Spleen (tissue), 11 donors: Measurements from ENCODE around the gene EFCAB12. TPM values are rescaled to one million over a fixed set of nuclear protein-coding genes. Genes with fewer than 3 reads are reported as not detected.
"Not testable (repeated sequence)": the region's sequence is repeated elsewhere in the genome, so short reads cannot be mapped to it uniquely, and the experiment has no call there.

Experiments
- DNase-seq: peaks from one replicate; pipeline ENCODE4 v3.0.0-alpha.2; 2020
- H3K27ac ChIP-seq, 8 donors: fragments of 200-600 bp; sonication (generic) in 7 of 8; 1 replicate in 4 of 8; 2 replicates in 4 of 8; pipeline versions ENCODE4 v1.5.0 to v1.8.0; 2016 to 2021; ENCODE audit warnings: inconsistent platforms in 4 of 8, mild to moderate bottlenecking in 4 of 8, moderate library complexity in 1 of 8
- H3K27me3 ChIP-seq, 7 donors: fragments of 200-600 bp; sonication (generic) in 6 of 7; replicated peaks in 1 of 7; 1 replicate in 4 of 7; 2 replicates in 3 of 7; pipeline versions ENCODE4 v1.5.0 to v1.8.0; 2016 to 2021; ENCODE audit warnings: inconsistent platforms in 3 of 7, mild to moderate bottlenecking in 1 of 7
- H3K36me3 ChIP-seq, 6 donors: fragments of 200-600 bp; sonication (generic) in 5 of 6; 1 replicate in 4 of 6; 2 replicates in 2 of 6; pipeline versions ENCODE4 v1.5.0 to v1.8.0; 2016 to 2021; ENCODE audit warnings: inconsistent platforms in 2 of 6
- H3K4me1 ChIP-seq, 6 donors: fragments of 200-600 bp; sonication (generic) in 5 of 6; 1 replicate in 3 of 6; 2 replicates in 3 of 6; pipeline versions ENCODE4 v1.5.0 to v1.8.0; 2016 to 2021; ENCODE audit warnings: inconsistent platforms in 3 of 6
- H3K4me3 ChIP-seq, 8 donors: fragments of 200-600 bp; sonication (generic) in 7 of 8; 1 replicate in 4 of 8; 2 replicates in 4 of 8; pipeline versions ENCODE4 v1.5.0 to v1.8.0; 2016 to 2021; ENCODE audit warnings: inconsistent platforms in 4 of 8, mild to moderate bottlenecking in 4 of 8, moderate library complexity in 2 of 8
- H3K9me3 ChIP-seq, 8 donors: fragments of 200-600 bp; sonication (generic) in 7 of 8; 1 replicate in 4 of 8; 2 replicates in 4 of 8; pipeline versions ENCODE4 v1.5.0 to v1.8.0; 2016 to 2021; ENCODE audit warnings: inconsistent platforms in 4 of 8
- POLR2A ChIP-seq, 3 donors: fragments of 450-650 bp; IDR thresholded peaks; one replicate each; pipeline ENCODE4 v1.5.1; 2017; ENCODE audit warnings: antibody characterized with exemption in 3 of 3, mild to moderate bottlenecking in 1 of 3
- POLR2AphosphoS5 ChIP-seq, 3 donors: sonication (generic); formaldehyde crosslinking; IDR thresholded peaks; one replicate each; pipeline ENCODE4 v1.5.1; 2017; ENCODE audit warnings: antibody characterized with exemption in 3 of 3
- WGBS, 5 donors: extraction: QIAGEN DNeasy Blood & Tissue Kit in 3 of 5; methylation state at CpG; one replicate each; pipeline versions ENCODE4 v1.1.5 to v1.1.7; 2013 to 2018; 5-methylcytosine and 5-hydroxymethylcytosine counted together
- intact Hi-C: fragments of 100-400 bp; cut with DNase I; formaldehyde crosslinking; loops from one replicate; pipeline ENCODE4 v1.15.0; 2023; ENCODE audit warnings: low total_unique reads
- polyA plus RNA-seq, 3 donors: library from polyadenylated mRNA; stranded (reverse); fragments of 200-250 nt; gene quantifications; one replicate each; pipeline ENCODE4 v1.2.1, GENCODE V29; 2013
- total RNA-seq, 7 donors: library from RNA; depleted of rRNA in 3 of 7; stranded (reverse); fragments of >200 nt in 3 of 7; fragmentation: NEBNext Ultra II Directional in 4 of 7; extraction: Animal tissue kit (Norgen Biotek cat#: 25700) in 4 of 7; gene quantifications; one replicate each; pipeline versions ENCODE4 v1.1.0 to v1.2.1, GENCODE V29; 2016 to 2021
- TF ChIP-seq, protein P1 (sequence below), 11 experiments: fragments of 200-600 bp in 7 of 11; fragments of 450-650 bp in 4 of 11; sonication (generic) in 4 of 11; IDR thresholded peaks in 8 of 11; conservative IDR thresholded peaks in 3 of 11; 1 replicate in 7 of 11; 2 replicates in 4 of 11; pipeline versions ENCODE4 v1.4.0 to v1.8.0; 2016 to 2021; ENCODE audit warnings: antibody characterized with exemption in 11 of 11, inconsistent platforms in 4 of 11, mild to moderate bottlenecking in 1 of 11
- donor health status: healthy with polysubstance abuse.
- donor health status: DM: no; HTN: no; CAD: no; lungs with moderate emphysema.
- donor health status: DM: no; HTN: no; CAD: no.
- donor health status: Bipolar disorder and iron deficiency.
- donor health status: healthy.
- donor health status: DM: no; HTN: no; CAD: no.
- donor health status: DM: yes; HTN: yes; CAD: no.

EFCAB12 gene
- total and polyA plus RNA-seq, 10 donors, result 0.20 to 2.1 (median 1.0) TPM

DNA sequence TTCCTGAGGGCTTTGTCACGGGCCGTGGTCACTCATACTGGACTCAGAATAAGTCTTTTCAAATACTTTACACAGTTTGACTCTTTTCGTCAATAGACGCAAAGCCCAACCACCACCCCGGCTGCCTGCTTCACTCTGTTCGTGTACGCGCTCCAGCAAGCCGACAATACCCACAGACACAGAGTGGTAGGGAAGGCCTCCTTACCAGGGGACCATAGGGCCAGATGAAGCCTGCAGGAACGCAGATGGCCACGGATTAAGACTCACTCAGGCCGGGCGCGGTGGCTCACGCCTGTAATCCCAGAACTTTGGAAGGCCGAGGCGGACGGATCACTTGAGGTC lies 29.7 kb downstream of the EFCAB12 start:
- intact Hi-C loops, result no loop called here
- peak; percentile 84 for DNase-seq
- H3K36me3 ChIP-seq, result peaks cover 0 to 34% (median 12%) of the 10 kb centered on the region in 6 donors
- no peaks in the 10 kb centered on the region for H3K9me3 ChIP-seq
- H3K4me1 ChIP-seq, result peaks cover 15 to 53% (median 29%) of the 10 kb centered on the region in 6 donors
- H3K27ac ChIP-seq, result peak overlapping the region; percentile 85 to 96 (median 94)
- peak overlapping the region; percentile 83 to 95 (median 92) for H3K4me3 ChIP-seq
- 1% methylated on average over 18 of the region's 18 CpGs for WGBS, 5 donors
- TF ChIP-seq POLR2AphosphoS5 (IDR thresholded peaks at IDR 0.05) (no peak), POLR2A (IDR thresholded peaks at IDR 0.05) (no peak)
- TF ChIP-seq, protein P1, sequence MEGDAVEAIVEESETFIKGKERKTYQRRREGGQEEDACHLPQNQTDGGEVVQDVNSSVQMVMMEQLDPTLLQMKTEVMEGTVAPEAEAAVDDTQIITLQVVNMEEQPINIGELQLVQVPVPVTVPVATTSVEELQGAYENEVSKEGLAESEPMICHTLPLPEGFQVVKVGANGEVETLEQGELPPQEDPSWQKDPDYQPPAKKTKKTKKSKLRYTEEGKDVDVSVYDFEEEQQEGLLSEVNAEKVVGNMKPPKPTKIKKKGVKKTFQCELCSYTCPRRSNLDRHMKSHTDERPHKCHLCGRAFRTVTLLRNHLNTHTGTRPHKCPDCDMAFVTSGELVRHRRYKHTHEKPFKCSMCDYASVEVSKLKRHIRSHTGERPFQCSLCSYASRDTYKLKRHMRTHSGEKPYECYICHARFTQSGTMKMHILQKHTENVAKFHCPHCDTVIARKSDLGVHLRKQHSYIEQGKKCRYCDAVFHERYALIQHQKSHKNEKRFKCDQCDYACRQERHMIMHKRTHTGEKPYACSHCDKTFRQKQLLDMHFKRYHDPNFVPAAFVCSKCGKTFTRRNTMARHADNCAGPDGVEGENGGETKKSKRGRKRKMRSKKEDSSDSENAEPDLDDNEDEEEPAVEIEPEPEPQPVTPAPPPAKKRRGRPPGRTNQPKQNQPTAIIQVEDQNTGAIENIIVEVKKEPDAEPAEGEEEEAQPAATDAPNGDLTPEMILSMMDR (IDR thresholded peaks at IDR 0.05 in 8 of 11, conservative IDR thresholded peaks at IDR 0.05 in 3 of 11), result no peak
- H3K27me3 ChIP-seq, result no peaks in the 10 kb centered on the region

DNA sequence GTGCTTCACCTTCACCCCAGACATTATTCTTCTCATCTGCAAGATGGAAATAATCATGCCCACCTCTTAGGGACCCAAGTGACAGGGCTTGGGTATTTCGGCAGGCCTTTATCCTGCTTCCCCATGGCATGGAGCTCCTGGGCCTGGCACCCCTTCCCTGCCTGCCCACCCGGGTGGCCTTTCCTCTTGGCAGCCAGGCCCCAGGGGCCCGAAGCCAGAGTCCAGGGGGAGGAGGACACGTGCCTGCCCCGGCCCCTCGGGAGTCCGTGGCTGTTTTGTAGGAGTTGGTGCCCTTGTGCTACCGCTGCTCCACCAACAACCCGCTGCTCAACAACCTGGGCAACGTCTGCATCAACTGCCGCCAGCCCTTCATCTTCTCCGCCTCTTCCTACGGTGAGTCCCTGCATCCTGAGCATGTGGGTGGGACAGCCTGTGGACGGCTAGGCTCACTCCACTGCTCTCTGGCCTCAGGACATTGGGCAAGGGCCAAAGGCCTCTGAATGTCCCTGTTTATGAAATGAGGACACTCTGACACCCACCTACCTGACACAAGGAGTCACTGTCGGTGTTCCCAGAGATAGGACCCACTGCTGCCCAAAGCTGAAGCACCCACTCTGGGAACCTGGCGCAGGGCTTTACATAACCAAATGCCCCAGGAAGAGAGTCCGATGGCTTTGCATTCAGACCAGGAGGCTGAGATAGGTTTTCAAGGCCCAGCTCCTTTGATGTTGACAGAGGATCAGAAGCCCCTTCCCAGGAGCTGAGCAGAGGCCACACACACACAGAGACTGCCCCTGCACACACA lies 34.5 kb downstream of the EFCAB12 start:
- peaks cover 0 to 82% (median 52%) of the 10 kb centered on the region in 6 donors for H3K36me3 ChIP-seq
- peaks cover 15 to 48% (median 25%) of the 10 kb centered on the region in 6 donors for H3K4me1 ChIP-seq
- intact Hi-C loops, H3K4me3 ChIP-seq, H3K27ac ChIP-seq, DNase-seq, H3K9me3 ChIP-seq, H3K27me3 ChIP-seq: not testable (repeated sequence)
- 80 to 95% (median 91%) methylated on average over 5 to 14 of the region's 17 CpGs for WGBS, 5 donors

DNA sequence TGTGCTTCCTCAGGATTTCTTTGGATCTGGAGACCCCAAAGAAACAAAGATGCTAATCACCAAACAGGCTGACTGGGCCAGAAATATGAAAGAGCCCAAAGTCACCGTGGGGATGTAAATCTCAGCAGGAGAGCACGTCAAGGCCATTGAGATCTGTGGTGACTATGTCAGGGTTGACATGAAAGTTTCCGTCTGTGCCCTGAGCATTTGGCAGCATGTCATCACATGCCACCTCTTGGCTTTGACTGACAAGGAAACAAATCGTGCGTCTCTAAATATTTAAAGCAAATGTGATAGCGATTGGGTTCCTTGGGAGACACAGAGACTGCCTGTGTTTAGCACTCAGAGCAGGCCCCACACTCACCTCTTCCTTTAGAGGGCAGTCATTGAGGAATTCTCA lies 35.2 kb downstream of the EFCAB12 start:
- intact Hi-C loops, result no loop called here
- Histone ChIP-seq H3K4me1 (peaks cover 10 to 41% (median 20%) of the 10 kb centered on the region in 6 donors), H3K36me3 (peaks cover 0 to 89% (median 54%) of the 10 kb centered on the region in 6 donors), H3K4me3 (no peak overlapping the region), H3K27me3 (no peaks in the 10 kb centered on the region), H3K9me3 (no peaks in the 10 kb centered on the region), H3K27ac (no peak overlapping the region)
- TF ChIP-seq POLR2AphosphoS5 (IDR thresholded peaks at IDR 0.05) (no peak), POLR2A (IDR thresholded peaks at IDR 0.05) (no peak)
- TF ChIP-seq, protein P1 (IDR thresholded peaks at IDR 0.05 in 8 of 11, conservative IDR thresholded peaks at IDR 0.05 in 3 of 11), result no peak
- no peak for DNase-seq
- WGBS, 5 donors, result 68 to 88% (median 87%) methylated on average over 6 of the region's 6 CpGs

DNA sequence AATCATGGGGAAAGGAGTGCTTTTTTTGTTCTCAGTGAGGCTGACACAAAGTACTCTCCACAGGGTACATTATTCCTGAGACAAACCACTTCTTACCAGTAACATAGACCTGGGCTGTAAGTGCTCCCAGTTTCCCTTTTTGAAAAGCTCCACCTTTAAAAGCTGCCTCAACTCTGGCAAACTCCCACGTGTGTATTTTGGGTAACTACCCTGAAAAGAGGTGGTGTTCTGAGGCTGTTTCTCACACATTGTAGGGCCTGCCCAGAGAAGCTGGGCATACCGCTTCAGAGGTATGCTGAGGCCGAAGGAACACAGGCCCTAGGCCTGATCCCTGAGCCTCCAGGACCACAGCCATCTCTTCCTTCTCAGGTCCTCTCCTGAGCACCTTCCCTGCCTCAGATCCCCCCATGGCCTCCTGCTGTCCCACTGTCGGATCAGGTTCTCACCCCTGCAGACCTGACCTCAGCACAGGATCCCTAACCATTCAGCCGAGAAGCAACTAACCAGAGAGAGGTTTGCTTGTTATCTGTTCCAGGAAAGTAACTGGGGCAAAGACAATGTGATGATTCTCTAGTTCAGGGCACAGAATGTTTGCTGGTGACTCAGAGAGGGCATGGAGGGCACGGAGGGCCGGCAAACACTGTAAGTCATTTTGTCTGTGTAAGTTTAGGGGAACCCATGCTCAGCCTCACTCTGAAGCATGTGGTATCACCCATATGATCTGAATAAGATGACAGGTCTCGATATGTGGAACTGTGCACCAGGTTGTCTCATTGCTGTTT lies 36.1 kb downstream of the EFCAB12 start:
- Histone ChIP-seq H3K4me1 (peaks cover under 1 to 32% (median 11%) of the 10 kb centered on the region in 6 donors), H3K36me3 (peaks cover 0 to 97% (median 63%) of the 10 kb centered on the region in 6 donors)
- H3K27ac ChIP-seq, H3K9me3 ChIP-seq, H3K4me3 ChIP-seq, intact Hi-C loops, H3K27me3 ChIP-seq, DNase-seq: not testable (repeated sequence)
- WGBS, 5 donors, result 88 to 93% (median 89%) methylated on average over 8 of the region's 8 CpGs

DNA sequence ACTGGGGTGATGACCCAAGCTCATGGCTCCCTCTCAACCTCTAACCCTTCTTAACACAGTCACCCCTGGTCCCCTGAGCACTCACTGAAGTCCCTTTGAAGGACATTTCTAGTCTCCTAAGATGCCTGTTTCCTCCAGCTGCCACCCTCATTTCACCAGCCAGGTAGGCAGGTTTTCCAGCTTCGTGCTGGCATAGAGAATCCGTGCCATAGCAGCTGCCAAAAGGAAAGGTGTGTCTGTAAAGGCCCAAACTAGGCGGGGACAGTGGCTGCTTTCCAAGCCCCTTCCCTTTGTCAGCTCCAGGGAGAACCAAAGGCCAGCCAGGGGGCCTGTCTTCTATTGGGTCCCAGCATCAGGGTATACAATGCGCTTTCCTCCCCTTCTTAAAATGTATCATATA lies 36.9 kb downstream of the EFCAB12 start:
- H3K27me3 ChIP-seq, DNase-seq, H3K9me3 ChIP-seq, intact Hi-C loops, H3K27ac ChIP-seq, H3K4me3 ChIP-seq: not testable (repeated sequence)
- 76 to 99% (median 83%) methylated on average over 3 to 4 of the region's 4 CpGs for WGBS, 5 donors
- Histone ChIP-seq H3K36me3 (peaks cover 0 to 97% (median 66%) of the 10 kb centered on the region in 6 donors), H3K4me1 (peaks cover 0 to 24% (median 6%) of the 10 kb centered on the region in 6 donors)
